K562 (cell line): ENCODE data around the gene SLC1A1. TPM values are rescaled to one million over a fixed set of nuclear protein-coding genes. Genes with fewer than 3 reads are reported as not detected.
A peak's percentile ranks its signal among the peaks of the same experiment; 100 is the strongest.

Source experiments
- ATAC-seq: fragments of 200-7000 bp; cut with Tn5 transposase; 3 replicates; pipeline ENCODE4 v1.9.1; 2020; ENCODE audit warnings: moderate library complexity
- BruUV-seq: library from RNA; stranded (reverse); fragments of 400-500 nt; replicated peaks from 2 replicates; lab custom pipeline; 2021; lab: Mats Ljungman, UMichigan
- CTCF ChIA-PET: fragments of 300-600 bp; formaldehyde crosslinking; extraction: SDS; loops from one replicate; lab custom pipeline; 2021; ENCODE audit warnings: low intra/inter-chr PET ratio; lab: Yijun Ruan, JAX
- POLR2A ChIA-PET: fragments of 300-600, 350-650 bp; sonication (Branson Sonifier 250); formaldehyde crosslinking; extraction: SDS; loops from one replicate; lab custom pipeline; 2021; ENCODE audit warnings: antibody characterized with exemption, inconsistent platforms; lab: Yijun Ruan, JAX
- DNase-seq, 4 experiments: peaks; one replicate each; pipeline versions ENCODE4 v3.0.0 to v3.0.0-alpha.2; 2011 to 2018; ENCODE audit warnings: low spot score in 3 of 4, mixed read lengths in 3 of 4; ENCODE audit errors: extremely low read depth in 1 of 4
- FAIRE-seq: peaks from 2 replicates; lab custom pipeline; 2011; peaks lifted over from hg19 to GRCh38; lab: Jason Lieb, UNC
- H2AFZ ChIP-seq: 2 replicates; pipeline ENCODE4 v1.6.0; 2011; ENCODE audit warnings: low read depth, low read length, control low read depth, inconsistent platforms
- H3K27ac ChIP-seq: fragments of 200-600 bp; 3 replicates; pipeline ENCODE4 v1.8.0; 2011; ENCODE audit warnings: low read depth, mild to moderate bottlenecking, control low read depth, inconsistent platforms, low read length, moderate library complexity, mixed read lengths; ENCODE audit errors: extremely low read depth
- H3K27me3 ChIP-seq, 2 experiments: fragments of 300-600 bp in 1 of 2; 2 replicates in 1 of 2; 3 replicates in 1 of 2; pipeline versions ENCODE4 v1.6.0 to v1.8.0; 2011; ENCODE audit warnings: inconsistent platforms in 2 of 2, low read length in 2 of 2, mild to moderate bottlenecking in 1 of 2, mixed read lengths in 1 of 2, moderate library complexity in 1 of 2; ENCODE audit not compliant: control insufficient read depth in 2 of 2, insufficient read depth in 2 of 2
- H3K36me3 ChIP-seq: fragments of 300-600 bp; 3 replicates; pipeline ENCODE4 v1.8.0; 2011; ENCODE audit warnings: mild to moderate bottlenecking, low read length, inconsistent platforms; ENCODE audit not compliant: control insufficient read depth, insufficient read depth
- H3K4me1 ChIP-seq, 2 experiments: fragments of 200-600 bp in 1 of 2; replicated peaks in 1 of 2; 2 replicates in 1 of 2; 3 replicates in 1 of 2; pipeline versions ENCODE4 v1.5.1 to v1.8.0; 2011; ENCODE audit warnings: inconsistent platforms in 2 of 2, low read length in 2 of 2, mild to moderate bottlenecking in 1 of 2, mixed read lengths in 1 of 2, moderate library complexity in 1 of 2; ENCODE audit not compliant: control insufficient read depth in 2 of 2, insufficient read depth in 2 of 2
- H3K4me2 ChIP-seq: 2 replicates; pipeline ENCODE4 v1.6.1; 2011; ENCODE audit warnings: low read length, control low read depth, inconsistent platforms, mixed read lengths; ENCODE audit not compliant: insufficient read depth
- H3K4me3 ChIP-seq: fragments of 200-600 bp; sonication (generic), shearing (Covaris generic); 2 replicates; pipeline ENCODE4 v1.5.1; 2016; ENCODE audit warnings: control low read depth, inconsistent platforms
- H3K79me2 ChIP-seq: fragments of 200-600 bp; 3 replicates; pipeline ENCODE4 v1.8.0; 2011; ENCODE audit warnings: low read length, inconsistent platforms; ENCODE audit not compliant: control insufficient read depth, insufficient read depth
- H3K9ac ChIP-seq, 2 experiments: 2 replicates each; pipeline versions ENCODE4 v1.6.0 to v1.6.1; 2011; ENCODE audit warnings: low read depth in 2 of 2, low read length in 2 of 2, control low read depth in 1 of 2, inconsistent platforms in 1 of 2, mild to moderate bottlenecking in 1 of 2, mixed read lengths in 1 of 2; ENCODE audit not compliant: insufficient read depth in 1 of 2
- H3K9me1 ChIP-seq: one replicate; pipeline ENCODE4 v1.6.0; 2011; ENCODE audit warnings: inconsistent platforms, mild to moderate bottlenecking, low read length, moderate library complexity; ENCODE audit not compliant: control insufficient read depth, insufficient read depth
- H3K9me3 ChIP-seq: replicated peaks from 2 replicates; pipeline ENCODE4 v1.5.1; 2011; ENCODE audit warnings: low read depth, low read length, inconsistent platforms; ENCODE audit not compliant: control insufficient read depth, insufficient read depth
- H4K20me1 ChIP-seq: replicated peaks from 2 replicates; pipeline ENCODE4 v1.6.1; 2011; ENCODE audit warnings: low read length, inconsistent platforms, mixed read lengths; ENCODE audit not compliant: control insufficient read depth, insufficient read depth
- NFIC ChIP-seq: fragments of 450-650 bp; IDR thresholded peaks from 2 replicates; pipeline ENCODE4 v1.6.1; 2017; ENCODE audit warnings: mild to moderate bottlenecking, inconsistent platforms
- SIX5 ChIP-seq, 2 experiments: IDR thresholded peaks; 2 replicates each; pipeline ENCODE4 v1.6.1; 2011; ENCODE audit warnings: low read length in 2 of 2, borderline replicate concordance in 1 of 2, low read depth in 1 of 2, mild to moderate bottlenecking in 1 of 2, moderate library complexity in 1 of 2; ENCODE audit not compliant: insufficient read depth in 1 of 2
- WGBS: fragments of 100-300 bp; shearing (Covaris generic); methylation state at CpG from one replicate; pipeline ENCODE4 v1.1.6; 2016; ENCODE audit warnings: low coverage, mixed read lengths; ENCODE audit not compliant: insufficient coverage; ENCODE audit errors: missing lambda C conversion rate; 5-methylcytosine and 5-hydroxymethylcytosine counted together
- in situ Hi-C: fragments of 300-500 bp; cut with MboI; formaldehyde crosslinking; loops from 4 replicates; pipeline ENCODE4 v1.15.0; 2018; ENCODE audit warnings: inconsistent platforms, mixed read lengths
- intact Hi-C: fragments of 100-400 bp; cut with micrococcal nuclease; formaldehyde crosslinking; loops from 2 replicates; pipeline ENCODE4 v1.14.2; 2022
- polyA plus RNA-seq, 8 experiments: library from polyadenylated mRNA; depleted of rRNA in 4 of 8; stranded (reverse) in 5 of 8; unstranded in 3 of 8; fragments of >200 nt; fragmentation: Nextera tagmentation in 2 of 8; fragmentation: Illumina TruSeq in 1 of 8; extraction: Ambion mirVana in 2 of 8; extraction: Trizol in 1 of 8; gene quantifications; 2 replicates each; pipeline versions ENCODE4 v1.2.1 to v1.2.3, GENCODE V29; 2011 to 2014; ENCODE audit warnings: inconsistent platforms in 1 of 8, missing spikeins in 1 of 8
- total RNA-seq, 7 experiments: library from RNA; depleted of rRNA in 6 of 7; stranded (reverse); fragments of >200 nt in 6 of 7; fragmentation: Illumina TruSeq in 2 of 7; extraction: Trizol in 2 of 7; gene quantifications; 2 replicates each; pipeline versions ENCODE4 v1.2.1 to v1.2.3, GENCODE V29; 2011 to 2021; ENCODE audit warnings: low replicate concordance in 1 of 7
- TF ChIP-seq, protein P1 (sequence below): sonication (generic); formaldehyde crosslinking; IDR thresholded peaks from 2 replicates; pipeline ENCODE4 v1.8.1; 2023; ENCODE audit warnings: missing genetic modification reagents, mild to moderate bottlenecking, borderline replicate concordance

SLC1A1 gene
- total and polyA plus RNA-seq, 9 of the 15 experiments (the other 6 are each of a cell fraction or from before 2014, with no cell fraction given) = 0.11 to 0.16 TPM; not detected in 7

DNA sequence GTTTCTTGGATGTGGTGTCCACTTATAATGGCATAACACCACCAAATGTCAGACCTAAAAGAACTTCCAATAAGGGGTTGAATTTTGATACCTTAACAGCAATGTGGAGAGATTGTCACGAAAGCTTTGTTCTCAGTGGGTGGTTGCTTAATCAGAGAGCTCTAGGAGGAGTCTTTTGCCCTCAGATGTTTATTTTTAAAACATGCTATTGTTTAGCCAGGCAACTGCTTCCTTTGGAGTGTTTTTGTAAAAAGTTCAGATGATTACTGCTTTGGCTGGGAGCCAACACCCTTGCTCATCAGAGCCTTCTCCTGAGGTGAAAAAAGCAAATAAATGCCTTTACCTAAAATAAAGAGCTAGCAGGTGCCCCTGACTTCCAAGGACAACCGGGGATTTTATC lies 65.0 kb downstream of the SLC1A1 start:
- TF ChIP-seq NFIC (peak; percentile 48; the same call in 1 of the 2 replicates), SIX5 (IDR thresholded peaks at IDR 0.05; ENCODE audit: borderline replicate concordance in 1 of 2, insufficient read depth in 1 of 2, low read depth in 1 of 2, low read length in 2 of 2) (no peak)
- TF ChIP-seq, protein P1, sequence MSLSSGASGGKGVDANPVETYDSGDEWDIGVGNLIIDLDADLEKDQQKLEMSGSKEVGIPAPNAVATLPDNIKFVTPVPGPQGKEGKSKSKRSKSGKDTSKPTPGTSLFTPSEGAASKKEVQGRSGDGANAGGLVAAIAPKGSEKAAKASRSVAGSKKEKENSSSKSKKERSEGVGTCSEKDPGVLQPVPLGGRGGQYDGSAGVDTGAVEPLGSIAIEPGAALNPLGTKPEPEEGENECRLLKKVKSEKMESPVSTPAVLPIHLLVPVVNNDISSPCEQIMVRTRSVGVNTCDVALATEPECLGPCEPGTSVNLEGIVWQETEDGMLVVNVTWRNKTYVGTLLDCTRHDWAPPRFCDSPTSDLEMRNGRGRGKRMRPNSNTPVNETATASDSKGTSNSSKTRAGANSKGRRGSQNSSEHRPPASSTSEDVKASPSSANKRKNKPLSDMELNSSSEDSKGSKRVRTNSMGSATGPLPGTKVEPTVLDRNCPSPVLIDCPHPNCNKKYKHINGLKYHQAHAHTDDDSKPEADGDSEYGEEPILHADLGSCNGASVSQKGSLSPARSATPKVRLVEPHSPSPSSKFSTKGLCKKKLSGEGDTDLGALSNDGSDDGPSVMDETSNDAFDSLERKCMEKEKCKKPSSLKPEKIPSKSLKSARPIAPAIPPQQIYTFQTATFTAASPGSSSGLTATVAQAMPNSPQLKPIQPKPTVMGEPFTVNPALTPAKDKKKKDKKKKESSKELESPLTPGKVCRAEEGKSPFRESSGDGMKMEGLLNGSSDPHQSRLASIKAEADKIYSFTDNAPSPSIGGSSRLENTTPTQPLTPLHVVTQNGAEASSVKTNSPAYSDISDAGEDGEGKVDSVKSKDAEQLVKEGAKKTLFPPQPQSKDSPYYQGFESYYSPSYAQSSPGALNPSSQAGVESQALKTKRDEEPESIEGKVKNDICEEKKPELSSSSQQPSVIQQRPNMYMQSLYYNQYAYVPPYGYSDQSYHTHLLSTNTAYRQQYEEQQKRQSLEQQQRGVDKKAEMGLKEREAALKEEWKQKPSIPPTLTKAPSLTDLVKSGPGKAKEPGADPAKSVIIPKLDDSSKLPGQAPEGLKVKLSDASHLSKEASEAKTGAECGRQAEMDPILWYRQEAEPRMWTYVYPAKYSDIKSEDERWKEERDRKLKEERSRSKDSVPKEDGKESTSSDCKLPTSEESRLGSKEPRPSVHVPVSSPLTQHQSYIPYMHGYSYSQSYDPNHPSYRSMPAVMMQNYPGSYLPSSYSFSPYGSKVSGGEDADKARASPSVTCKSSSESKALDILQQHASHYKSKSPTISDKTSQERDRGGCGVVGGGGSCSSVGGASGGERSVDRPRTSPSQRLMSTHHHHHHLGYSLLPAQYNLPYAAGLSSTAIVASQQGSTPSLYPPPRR (CRISPR knock-in tag) = no peak
- TF ChIP-seq, all 486 proteins: peak for 1
- no TSS peak for BruUV-seq
- no peak overlapping the region for H3K4me2 ChIP-seq
- no peaks in the 10 kb centered on the region for H3K4me1 ChIP-seq
- 0% methylated on average over 2 of the region's 2 CpGs for WGBS
- no peaks in the 10 kb centered on the region for H3K36me3 ChIP-seq
- intact Hi-C loops (no loop called here), in situ Hi-C loops (no loop called here)
- H3K9me1 ChIP-seq = no peaks in the 10 kb centered on the region
- ChIA-PET POLR2A (no interaction called here), CTCF (no interaction called here)
- DNase-seq (no peak), FAIRE-seq (no peak), ATAC-seq (no peak)
- no peak overlapping the region for H3K9ac ChIP-seq
- H2AFZ ChIP-seq = no peak overlapping the region
- no peaks in the 10 kb centered on the region for H3K79me2 ChIP-seq
- H3K9me3 ChIP-seq = no peaks in the 10 kb centered on the region
- H4K20me1 ChIP-seq = no peaks in the 10 kb centered on the region
- H3K27ac ChIP-seq = no peak overlapping the region
- H3K27me3 ChIP-seq = peaks cover 2 to 3% of the 10 kb centered on the region in 2 experiments; a peak in 1 of 5 replicates
- H3K4me3 ChIP-seq = no peak overlapping the region
